ENCODE results near the gene CD6.

CD6 gene

GRCh38 chr11:61008971-61009370 lies 37.5 kb downstream of the CD6 start:
- no peak for DNase-seq (ENCODE audit: low read depth in 1 of 2, low spot score in 1 of 2)

- no peak for DNase-seq (ENCODE audit: low read depth in 1 of 2, low spot score in 1 of 2)
Observed at GRCh38 chr11:61009392-61010275, 38.2 kb downstream of the CD6 start.

DNA sequence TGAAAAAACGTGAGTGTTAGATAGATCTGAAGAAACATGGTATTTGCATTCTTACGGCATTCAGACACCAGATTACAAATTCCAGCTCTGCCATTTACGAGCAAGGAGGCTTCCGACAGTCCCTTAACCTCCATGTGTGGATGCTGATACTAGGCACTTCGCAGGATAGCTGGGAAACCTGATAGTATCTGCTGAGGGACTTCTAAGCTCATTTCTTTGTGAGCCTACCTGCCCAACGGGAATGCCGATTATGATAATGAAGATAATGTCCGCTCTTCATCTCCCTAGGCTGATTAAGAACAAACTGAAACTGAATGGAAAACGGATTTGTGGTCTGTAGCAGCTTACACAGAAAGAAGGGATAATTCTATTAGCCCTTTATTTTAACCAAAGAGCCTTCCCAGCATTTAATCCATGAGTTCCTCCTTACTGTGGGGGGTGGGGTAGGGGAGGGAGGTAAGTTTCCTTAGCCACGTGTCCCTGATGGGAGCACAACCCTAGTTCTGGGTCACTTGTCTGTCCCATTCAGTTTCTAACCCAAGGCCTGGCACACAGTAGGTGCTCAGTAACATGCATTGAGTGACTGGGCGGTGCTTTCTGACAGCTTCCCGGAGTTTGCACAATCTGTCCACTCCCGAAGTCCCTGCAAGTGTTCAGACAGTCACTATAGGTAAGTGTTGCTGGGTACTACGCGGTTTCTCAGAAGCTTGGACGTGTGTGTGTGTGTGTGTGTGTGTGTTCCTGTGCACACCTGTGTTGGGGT lies 39.2 kb downstream of the CD6 start:
- no peak for DNase-seq (ENCODE audit: low read depth in 1 of 2, low spot score in 1 of 2)

DNA sequence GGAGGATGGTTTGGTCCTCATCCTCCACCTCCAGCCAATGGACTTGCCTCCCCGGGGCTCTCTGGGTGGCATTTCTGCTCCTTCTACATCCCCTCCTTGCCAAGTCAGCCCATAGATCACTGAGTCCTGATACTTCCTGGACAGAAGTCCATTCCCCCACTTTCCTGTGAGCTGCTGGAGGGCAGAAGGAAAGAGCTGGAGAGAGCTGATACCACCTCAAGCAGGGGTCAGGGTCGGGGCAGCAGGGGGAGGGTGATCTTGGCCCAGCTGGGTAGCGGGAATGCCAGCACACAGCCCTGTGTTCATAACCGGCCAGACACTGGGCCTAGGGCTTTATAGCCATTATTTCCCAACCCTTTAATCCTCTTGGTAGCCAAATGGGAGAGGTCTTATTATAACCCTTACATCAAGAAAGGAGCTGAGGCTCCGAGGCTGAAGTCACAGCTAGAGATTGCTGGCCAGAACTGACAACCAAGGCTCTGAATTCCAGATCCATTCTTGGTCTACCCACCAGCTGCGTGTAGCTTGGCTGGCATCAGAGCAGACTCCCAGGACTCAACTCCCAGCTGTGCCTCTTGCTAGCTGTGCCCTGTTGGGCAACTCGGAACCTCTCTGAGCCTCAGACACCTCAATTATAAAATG lies 39.9 kb downstream of the CD6 start:
- DNase-seq (ENCODE audit: low read depth in 1 of 2, low spot score in 1 of 2), result no peak

- no peak for DNase-seq (ENCODE audit: low read depth in 1 of 2, low spot score in 1 of 2)
Observed at GRCh38 chr11:61011950-61012736, 40.7 kb downstream of the CD6 start.

DNA sequence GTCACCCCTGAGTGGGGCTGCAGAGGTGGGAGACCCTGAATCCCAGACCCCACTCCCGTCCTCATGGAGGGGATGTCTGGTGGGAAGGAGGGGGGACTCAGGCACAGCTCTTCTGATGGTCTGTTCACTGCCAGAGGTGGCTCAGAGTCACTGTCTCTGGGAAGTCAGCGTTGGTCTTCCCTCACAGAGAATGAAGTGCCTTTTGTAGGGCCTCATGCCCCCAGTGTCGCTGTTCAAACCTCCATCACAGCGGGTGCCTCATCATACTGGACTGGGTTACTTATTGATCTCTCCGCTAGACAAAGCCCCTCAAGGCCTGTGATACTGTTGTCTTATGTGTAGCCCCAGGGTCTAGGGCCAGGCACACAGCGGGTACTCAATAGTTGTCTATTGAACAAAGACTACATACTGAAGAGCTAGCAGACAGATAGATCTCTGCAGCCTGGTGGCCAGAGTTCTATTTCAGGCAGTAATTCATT lies 41.3 kb downstream of the CD6 start:
- DNase-seq (ENCODE audit: low read depth in 1 of 2, low spot score in 1 of 2), result no peak

DNA sequence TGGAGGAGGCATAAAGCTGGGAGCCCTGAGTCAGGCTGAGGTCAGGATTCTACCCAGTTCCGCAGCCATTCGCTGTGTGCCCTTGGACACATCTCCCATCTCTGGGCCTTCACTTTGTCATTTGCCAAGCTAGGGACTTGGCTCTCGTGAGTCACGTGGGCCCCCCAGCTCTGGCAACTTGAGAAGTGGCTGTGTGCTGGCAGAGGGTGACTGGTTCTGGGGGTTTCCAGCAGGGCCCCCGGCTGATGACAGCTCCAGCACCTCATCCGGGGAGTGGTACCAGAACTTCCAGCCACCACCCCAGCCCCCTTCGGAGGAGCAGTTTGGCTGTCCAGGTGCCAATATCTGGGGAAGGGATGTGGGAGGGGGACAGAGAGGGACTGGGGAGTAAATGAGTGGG lies 46.6 kb downstream of the CD6 start:
- DNase-seq (ENCODE audit: low read depth in 1 of 2, low spot score in 1 of 2), result no peak

DNA sequence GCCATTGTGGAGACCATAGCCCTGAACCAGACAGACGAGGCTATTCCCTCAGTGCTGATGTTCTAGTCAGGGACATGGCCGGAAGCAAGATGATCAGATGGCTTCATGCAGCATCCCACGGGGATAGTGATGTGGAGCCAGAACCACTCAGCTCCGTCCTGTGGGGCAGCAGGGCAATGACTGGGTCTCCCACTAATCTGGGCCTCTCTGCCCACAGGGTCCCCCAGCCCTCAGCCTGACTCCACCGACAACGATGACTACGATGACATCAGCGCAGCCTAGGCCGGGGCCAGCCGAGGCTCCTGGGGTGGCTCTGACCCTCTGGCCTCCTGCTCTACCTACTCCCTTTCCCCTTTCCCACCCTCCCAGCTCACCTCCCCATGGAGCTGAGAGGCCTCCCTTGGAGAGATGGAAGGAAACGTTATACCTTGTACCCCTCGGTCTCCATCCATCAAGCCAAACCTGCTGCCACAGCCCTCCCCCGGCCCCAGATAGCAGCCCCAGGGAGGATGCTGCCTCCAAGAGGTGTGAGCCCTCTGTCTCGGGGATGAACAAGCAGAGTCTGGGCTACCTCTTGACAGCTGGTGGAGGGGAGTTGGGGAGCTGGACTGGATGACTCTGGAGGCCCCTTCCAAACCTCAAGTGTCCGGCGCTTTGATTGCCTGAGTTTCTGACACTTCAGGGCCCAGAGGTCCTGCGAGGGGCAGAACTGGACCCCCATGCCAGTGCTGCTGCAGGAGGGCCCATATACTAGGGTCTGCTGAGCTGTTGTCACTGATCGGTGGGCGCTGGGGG lies 47.8 kb downstream of the CD6 start:
- no peak for DNase-seq (ENCODE audit: low read depth in 1 of 2, low spot score in 1 of 2)

DNA sequence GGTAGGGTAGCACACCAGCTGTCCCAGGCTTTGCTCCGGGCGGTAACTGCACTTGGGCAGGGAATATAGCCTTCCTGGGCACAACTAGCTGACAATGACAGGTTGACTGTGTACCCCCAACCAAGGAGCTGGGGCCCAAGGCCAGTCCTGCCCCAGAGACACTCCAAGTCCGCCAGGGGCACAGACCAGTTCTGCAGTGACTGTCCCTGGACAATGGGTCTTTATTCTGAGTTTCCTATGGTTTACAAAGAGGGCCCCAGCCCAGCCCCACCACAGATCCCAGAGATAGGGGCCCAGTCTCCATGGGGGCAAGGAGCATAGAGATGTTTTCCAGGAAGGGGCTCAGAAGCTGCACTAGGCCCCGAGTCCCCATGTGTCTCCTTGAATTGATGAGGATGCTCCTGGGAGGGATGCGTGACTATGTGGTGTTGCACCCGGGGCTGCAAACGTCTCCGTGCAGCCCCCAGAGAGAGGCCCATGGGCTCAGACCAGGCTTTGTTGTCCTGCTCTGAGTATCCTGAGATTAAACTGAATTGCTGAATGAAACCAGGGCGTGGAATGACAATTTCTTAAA lies 48.4 kb downstream of the CD6 start:
- DNase-seq (ENCODE audit: low read depth in 1 of 2, low spot score in 1 of 2), result no peak

- DNase-seq (ENCODE audit: low read depth in 1 of 2, low spot score in 1 of 2), result no peak
Observed at GRCh38 chr11:61020551-61021235, 49.2 kb downstream of the CD6 start.

GRCh38 chr11:61021661-61022212 lies 50.3 kb downstream of the CD6 start:
- DNase-seq (ENCODE audit: low read depth in 1 of 2, low spot score in 1 of 2), result peak; percentile 68 to 82

GRCh38 chr11:61022311-61023085 lies 51.0 kb downstream of the CD6 start:
- no peak for DNase-seq (ENCODE audit: low read depth in 1 of 2, low spot score in 1 of 2)

GRCh38 chr11:61023086-61023965 lies 51.8 kb downstream of the CD6 start:
- peak in 1 of 2 donors; percentile 77 for DNase-seq (ENCODE audit: low read depth in 1 of 2, low spot score in 1 of 2)

DNA sequence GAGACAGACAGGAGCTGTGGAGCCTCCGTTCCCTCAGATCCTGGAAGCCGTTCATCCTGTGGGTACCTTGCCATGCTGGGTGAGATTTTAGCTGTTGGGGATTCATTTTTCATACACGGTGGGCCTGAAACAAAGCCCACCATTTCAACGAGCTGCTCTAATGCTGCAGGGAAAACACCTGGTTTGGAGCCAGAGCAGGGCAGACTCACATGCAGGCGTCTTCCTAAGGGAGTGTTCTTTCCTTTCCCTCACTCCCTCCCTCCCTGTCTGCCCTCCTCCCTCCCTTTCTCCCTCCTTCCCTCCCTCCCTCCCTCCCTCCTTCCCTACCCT lies 52.5 kb downstream of the CD6 start:
- DNase-seq (ENCODE audit: low read depth in 1 of 2, low spot score in 1 of 2), result no peak

DNA sequence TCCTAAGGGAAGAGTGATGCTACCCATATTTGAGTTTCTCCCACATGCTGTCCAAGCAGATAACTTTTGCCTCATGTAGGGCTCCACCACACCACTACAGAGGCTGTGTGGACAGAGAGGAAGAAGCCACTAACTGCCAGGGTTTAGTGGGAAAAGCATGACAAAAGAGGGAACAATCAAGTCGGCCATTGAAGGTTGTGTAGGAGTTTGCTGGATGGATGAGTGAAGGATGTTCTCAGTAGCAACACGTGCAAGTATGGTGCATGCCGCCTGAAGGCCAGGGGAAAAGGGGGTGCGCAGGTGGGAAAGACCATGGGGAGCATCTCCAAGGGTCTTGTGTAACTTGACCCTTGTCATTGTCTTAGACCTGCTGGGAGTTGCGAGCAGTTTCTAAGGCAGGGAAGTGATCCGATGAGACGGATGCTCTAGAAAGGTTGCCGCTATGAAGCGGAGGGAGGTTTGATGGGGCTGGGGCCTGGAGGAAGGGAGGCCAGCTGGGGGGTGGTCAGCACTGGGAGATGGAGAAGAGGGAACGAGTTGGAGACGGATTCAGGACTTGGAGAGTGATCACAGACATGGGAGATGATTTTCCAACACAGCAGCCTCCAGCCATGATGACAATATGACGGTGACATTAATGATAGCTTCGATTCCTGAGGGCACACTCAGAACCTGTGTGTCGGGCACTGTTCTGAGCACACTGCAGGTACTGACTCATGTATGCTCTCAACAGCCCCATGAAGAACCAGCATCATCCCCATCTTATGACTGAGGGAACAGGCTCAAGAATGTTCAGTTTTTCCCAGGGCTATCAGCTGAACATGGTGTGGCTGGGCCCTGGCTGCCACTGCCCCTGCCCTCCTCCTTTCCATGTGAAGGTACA lies 53.7 kb downstream of the CD6 start:
- DNase-seq (ENCODE audit: low read depth in 1 of 2, low spot score in 1 of 2), result no peak

GRCh38 chr11:61025821-61026120 lies 54.3 kb downstream of the CD6 start:
- no peak for DNase-seq (ENCODE audit: low read depth in 1 of 2, low spot score in 1 of 2)
